ENCODE results near the gene OPTC.
A peak's percentile ranks its signal among the peaks of the same experiment; 100 is the strongest.
"Not testable (repeated sequence)": the region's sequence is repeated elsewhere in the genome, so short reads cannot be mapped to it uniquely, and the experiment has no call there.

The OPTC gene

DNA sequence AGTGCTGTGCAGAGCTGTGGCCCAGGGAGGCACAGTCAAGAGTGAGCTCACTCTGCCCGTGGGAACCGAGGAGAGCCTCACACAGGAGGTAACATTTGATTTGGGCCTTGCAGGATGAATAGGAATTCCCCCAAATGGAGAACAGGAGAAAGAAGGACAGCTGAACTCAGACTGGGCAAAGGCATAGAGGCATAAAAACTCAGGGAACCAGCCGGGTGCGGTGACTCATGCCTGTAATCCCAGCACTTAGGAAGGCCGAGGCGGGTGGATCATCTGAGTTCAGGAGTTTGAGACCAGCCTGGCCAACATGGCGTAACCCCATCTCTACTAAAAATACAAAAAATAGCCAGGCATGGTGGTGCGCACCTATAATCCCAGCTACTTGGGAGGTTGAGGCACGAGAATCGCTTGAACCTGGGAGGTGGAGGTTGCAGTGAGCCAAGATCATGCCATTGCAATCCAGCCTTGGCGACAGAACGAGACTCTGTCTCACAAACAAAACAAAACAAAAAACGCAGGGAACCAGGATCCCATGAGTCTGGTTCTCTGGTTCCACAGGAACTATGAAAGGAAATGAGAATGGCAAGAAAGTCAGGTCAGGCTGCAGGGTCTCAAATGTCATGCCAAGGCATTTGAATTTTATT, 26.9 kb upstream of the OPTC start:
- not testable (repeated sequence) for DNase-seq

DNA sequence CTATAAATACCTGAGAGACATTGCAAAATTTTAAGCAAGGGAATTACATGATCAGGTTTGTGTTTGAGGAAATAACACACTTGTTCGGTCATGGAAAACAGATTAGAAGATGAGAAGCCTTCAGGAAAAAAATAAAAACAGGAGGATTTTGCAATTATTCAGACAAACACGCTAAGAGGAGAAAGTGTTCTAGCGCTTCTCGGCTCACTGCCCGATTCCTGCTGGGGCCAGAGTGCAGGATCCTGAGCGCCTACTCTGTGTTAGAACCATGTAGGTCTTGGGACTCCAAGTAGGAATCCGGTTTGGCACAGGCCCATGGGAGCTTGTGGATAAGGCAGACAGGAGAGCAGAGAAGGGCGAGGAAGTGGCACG, 26.4 kb upstream of the OPTC start:
- DNase-seq, result no peak

DNA sequence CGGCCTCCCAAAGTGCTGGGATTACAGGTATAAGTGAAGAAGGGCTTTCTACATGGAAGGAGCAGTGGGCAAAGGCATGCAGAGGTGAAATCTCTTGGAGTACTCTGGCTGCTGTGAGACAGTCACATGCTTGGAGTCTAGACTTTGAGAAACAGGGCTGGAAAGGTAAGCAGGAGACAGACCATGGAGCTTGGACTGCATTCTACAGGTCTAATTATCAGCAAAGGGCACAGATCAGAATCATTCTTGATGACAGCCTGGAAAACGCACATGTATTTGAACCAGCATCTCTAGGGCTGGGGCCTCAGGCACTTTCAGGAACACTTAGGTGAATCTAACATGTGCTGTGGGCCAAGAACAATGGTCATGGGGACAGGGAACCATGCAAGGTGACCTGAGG, 25.6 kb upstream of the OPTC start:
- no peak for DNase-seq

GRCh38 chr1:203470240-203470639, 23.7 kb upstream of the OPTC start:
- no peak for DNase-seq

DNA sequence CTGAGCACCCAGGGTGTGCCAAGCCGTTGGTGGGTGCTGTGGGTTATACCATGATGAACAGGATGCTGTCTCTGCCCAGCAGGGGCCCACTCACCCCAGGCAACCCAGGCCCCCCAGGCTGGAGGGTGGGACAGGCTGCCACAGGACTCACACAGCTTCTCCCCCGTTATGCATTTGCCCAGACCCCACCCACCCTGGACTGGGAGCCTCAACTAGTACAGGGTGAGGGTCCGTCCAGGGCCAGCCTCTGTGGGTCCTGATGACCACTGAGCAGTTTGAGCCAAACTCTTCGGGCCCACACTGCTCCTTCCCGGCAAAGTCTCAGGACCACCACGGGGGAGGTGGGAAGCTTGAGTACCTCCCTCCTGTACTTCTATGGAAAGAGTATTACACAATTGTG, 22.1 kb upstream of the OPTC start:
- no peak for DNase-seq

GRCh38 chr1:203473281-203473680, 20.7 kb upstream of the OPTC start:
- DNase-seq, result no peak

DNA sequence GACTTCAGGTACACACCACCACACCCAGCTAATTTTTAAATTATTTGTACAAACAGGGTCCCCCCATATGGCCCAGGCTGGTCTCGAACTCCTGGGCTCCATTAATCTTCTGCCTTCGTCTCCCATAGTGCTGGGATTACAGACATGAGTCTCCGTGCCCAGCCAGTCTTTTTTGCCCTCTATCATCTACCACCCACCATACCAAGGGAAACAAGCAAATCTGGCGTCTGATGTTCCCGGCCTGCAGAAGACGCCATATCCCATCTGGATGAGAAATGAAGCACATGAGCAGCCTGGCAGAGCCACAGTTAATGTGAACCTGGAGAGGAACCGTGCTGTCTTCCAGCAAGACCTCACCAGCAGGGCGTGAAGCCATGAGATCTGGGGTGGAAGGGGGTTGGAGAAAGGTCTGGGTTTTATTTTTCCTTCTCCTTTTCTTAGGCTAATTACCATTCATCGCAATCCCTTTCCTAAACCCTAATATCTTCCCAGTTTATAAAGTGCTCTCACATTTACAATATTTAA, 20.1 kb upstream of the OPTC start:
- DNase-seq, result peak; percentile 69

DNA sequence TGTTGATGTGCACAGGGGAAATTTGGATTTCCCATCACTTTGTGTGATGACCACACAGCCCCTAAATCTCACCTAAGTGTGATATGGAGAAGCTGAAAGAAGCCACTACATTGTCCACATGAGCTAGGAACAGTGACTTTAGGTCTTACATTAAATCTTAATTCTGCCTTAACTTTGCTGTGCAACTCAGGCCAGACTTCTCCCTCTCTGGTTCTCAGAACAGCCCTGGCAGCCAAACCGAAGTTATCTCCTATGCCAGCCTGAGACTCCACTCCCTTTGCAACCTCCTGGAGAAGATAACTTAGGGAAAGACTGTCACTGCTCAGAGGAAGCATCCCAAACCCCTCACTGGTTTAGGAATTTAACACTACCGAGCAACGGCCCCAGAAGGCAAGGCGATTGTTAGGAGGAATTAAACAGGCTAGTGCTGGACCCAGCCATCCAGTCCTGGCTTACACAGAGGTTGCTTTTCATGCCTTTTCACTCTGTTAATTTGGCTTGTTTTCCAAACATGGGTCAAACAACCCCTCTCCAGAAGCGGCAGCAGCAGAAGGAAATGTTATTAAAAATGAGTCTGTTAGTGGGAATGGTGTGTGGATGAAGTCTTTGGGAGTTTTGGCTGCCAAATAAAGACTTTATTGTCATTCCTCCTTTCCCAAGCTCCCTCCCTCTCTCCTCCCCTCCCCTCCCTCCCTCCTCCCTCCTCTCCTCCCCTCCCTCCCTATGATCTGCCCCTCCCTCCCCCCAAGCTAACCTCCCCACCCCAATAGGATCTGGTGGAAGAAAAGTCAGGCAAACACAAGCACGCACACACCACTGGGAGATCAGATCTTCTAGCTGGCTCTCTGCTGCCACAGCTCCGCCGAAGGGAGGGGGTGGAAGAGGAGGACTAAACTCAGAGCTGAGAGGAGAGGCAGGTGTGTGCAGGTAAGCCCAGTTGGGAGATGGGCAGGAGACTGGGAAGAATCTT, 18.7 kb upstream of the OPTC start, which contains the start of gene PRELP:
Gene PRELP, plus strand, starts transcription at position 795 of the 970 bp plus-strand sequence. CDS start 7,379 bp downstream, outside the sequence.
- peak; percentile 72 for DNase-seq

GRCh38 chr1:203476216-203476814, 17.6 kb upstream of the OPTC start:
- DNase-seq, result no peak

DNA sequence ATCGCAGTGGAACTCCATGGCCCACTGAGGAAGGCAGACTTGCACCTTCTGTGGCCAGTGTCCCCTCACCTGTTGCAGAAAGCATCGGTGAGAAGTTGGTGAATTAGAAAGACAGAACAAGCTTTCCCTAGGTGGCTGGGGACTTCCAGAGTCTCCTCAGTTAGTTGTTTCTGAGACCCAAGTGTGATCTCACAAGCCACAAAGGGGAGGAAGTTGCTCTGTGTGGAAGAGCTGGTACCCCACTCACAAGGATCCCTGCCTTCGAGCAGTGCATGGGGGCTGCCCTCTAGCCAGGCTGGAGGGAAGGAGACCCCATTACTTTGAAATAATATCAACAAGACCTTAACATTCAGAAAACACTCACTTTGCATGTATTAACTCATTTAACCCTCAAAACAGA, 16.2 kb upstream of the OPTC start:
- DNase-seq, result no peak

GRCh38 chr1:203478231-203478630, 15.7 kb upstream of the OPTC start:
- peak; percentile 66 for DNase-seq

DNA sequence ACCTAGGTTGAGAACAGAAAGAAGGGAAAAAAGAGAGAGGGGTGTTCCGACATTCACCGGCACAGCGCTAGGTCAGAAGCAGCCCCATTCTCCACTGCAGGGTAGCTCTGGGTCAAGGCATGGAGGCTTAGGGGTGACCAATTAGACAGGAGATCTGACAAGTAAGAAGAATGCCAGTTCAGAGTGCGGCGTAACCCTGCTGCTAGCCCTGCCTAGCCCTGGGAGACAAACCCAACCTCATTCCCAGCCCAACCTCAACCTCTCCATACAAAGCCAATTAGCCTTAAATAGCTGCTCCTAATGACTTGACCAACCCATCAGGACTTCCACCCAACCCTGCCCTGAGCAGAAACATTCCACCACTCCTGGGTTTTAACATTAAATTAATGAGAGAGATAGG, 15.0 kb upstream of the OPTC start:
- DNase-seq, result no peak

- no peak for DNase-seq
Observed at GRCh38 chr1:203479646-203480045, 14.3 kb upstream of the OPTC start.

DNA sequence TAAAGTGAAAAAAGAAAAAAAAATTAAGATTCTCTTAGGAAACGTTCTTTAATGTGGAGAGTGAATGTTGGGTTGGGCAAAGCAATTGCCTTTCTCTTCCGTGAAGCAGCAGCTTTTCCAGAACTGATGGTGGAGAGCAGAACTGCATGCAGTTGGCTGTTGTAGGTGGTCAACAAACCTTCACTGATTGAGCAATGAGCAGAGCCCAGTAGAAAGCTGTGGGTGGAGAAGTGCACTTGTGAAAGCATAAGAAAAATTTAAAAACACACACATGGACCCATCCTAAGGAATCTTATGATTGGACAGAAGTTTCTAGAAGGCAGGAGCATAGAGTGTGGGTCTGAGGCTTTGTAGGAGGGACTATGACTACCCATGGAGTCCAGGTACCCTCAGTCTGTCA, 13.9 kb upstream of the OPTC start:
- DNase-seq, result no peak

DNA sequence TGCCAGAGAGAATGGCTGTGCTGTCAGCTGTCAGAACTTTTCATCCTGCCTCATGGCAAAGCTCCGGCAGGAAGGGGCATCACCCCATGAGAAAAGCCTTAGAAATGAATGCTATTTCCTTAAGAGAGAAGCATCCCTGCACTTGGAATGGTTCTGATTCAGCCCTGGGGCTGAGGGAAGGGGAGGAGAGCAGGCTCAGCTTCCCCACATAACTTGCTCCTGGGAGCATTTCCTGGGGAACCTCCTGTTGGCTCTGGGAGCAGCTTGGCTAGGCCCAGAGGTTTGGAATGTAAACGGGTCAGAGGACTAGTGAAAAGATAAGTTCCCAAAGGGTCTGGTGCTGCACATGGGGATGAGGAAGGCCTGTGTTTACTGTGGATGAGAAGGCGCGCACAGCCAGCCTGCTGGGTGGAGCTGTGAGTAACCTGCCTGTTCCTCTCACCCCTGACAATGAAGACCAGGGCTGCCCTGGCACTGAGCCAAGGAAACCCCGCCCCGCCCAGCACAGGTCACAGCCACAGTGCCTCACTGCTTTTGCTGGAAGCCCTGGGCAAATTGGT, 13.3 kb upstream of the OPTC start:
- DNase-seq, result peak; percentile 37

- no peak for DNase-seq
Observed at GRCh38 chr1:203481196-203481595, 12.8 kb upstream of the OPTC start.

DNA sequence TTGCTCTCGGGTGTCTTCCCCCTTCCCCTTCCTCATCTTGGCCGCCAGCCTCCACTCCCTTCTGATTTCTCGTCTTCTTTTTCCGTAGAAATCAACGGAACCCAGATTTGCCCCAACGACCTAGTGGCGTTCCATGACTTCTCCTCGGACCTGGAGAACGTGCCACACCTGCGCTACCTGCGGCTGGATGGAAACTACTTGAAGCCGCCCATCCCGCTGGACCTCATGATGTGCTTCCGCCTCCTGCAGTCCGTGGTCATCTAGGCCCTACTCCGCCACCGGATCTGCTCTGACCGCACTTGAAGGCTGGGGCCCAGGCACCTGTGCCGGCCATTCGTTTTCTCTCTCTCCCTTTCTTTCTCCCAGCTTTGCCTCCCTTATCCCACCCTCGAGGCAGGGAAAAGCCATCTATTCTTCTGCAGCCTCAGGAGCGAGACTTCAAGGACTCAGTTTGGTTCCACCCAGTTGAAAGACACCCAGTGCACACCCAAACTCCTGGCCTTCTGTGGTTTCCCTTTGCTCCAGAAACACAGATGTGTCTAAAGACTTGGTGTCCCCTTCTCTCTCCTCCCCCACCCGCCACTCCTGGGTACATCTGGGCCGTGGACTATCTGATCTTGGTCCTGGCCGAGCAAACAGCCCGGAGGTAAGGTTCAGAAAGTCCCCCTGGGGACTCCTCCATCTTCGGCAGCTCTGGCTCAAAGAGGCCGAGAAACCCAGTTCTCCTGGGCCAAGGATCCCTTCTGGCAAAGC, 7.2 kb upstream of the OPTC start:
- no peak for DNase-seq

GRCh38 chr1:203488539-203488938, 5.4 kb upstream of the OPTC start:
- DNase-seq, result no peak

DNA sequence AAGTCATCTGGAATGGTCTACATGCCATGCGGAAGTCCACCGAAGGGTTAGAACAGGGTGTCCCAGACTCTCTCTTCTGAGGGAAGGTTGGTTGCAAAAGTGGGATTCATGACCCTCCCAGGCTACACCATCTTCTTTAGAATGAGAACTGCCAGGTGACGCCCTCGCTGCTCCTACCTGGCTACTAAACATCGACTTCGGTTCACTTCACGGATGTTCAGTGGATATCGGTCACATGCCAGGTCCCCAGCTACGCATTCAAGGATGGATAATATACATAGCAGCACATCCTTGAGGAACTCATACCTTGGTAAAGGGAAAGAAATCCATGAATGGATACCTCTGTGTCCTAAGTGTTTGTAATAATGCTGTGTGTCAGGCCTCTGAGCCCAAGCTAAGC, 3.3 kb upstream of the OPTC start:
- no peak for DNase-seq

- DNase-seq, result peak; percentile 54
Observed at GRCh38 chr1:203491664-203492063, 2.3 kb upstream of the OPTC start.

DNA sequence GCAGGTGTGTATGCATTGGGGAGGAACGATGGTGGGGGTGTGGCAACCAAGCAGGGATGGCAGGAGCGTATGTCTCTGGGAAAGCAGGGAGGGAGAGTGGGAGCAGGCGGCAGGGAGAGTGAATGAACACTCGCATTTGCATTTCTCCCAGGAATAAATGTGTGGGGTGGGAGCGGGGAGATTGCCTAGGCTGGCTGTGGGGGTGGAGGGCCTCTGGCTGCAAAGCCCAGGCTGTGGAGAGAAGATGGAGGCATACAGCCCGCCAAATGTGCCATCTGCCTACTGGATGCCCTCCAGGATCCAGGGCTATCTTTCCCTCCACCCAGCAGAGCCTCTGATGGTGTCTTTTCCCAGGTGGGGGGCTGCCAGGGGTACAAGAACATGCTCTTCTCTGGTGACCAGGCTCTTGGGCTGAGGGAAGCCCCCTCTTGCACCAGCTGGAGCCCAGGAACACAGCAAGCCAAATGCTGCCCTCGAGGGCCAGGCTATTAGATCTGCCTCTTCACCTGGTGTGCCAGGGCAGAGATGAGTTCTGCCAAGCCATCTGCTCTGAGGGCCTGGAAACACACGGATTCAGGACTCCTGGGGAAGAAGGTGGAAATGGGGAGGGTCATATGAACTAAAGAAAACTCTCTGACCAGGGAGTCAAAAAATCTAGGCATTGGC, 1.7 kb upstream of the OPTC start:
- DNase-seq, result peak; percentile 93

GRCh38 chr1:203492748-203493130, 1.2 kb upstream of the OPTC start:
- DNase-seq, result peak; percentile 69

All from NCI-H446 treated with DMSO at 0.1 percent for 48 hours (cell line).